B cell (primary cell): ENCODE measurements around the gene C17orf67.

Experiments used
- CTCF ChIP-seq: fragments of 200-600 bp; IDR thresholded peaks from one replicate; pipeline ENCODE4 v1.8.0; 2022; ENCODE audit warnings: antibody characterized with exemption, mild to moderate bottlenecking
- EZH2 ChIP-seq: IDR thresholded peaks from 2 replicates; pipeline ENCODE4 v1.6.1; 2012; ENCODE audit warnings: borderline replicate concordance, low read depth, mild to moderate bottlenecking, moderate library complexity, low read length; ENCODE audit not compliant: insufficient read depth, poor library complexity, severe bottlenecking

- TF ChIP-seq CTCF: no peak
- TF ChIP-seq EZH2: no peak
These were observed at the start of gene C17orf67, which contains the start of gene DGKE for GRCh38 chr17:56833809-56834379.
